Subcutaneous abdominal adipose tissue (tissue), 5 donors: ENCODE data around the gene MRPL12.

Experiments used
- H3K27ac ChIP-seq: one replicate; pipeline ENCODE4 v1.7.0; 2013; ENCODE audit warnings: low read depth, mild to moderate bottlenecking, inconsistent platforms, low read length, moderate library complexity
- H3K27me3 ChIP-seq, 5 donors: one replicate each; pipeline ENCODE4 v1.7.0; 2013; ENCODE audit warnings: low read length in 5 of 5, inconsistent platforms in 1 of 5; ENCODE audit not compliant: control insufficient read depth in 5 of 5, insufficient read depth in 4 of 5
- H3K36me3 ChIP-seq, 5 donors: one replicate each; pipeline ENCODE4 v1.7.0; 2013; ENCODE audit warnings: low read length in 5 of 5; ENCODE audit not compliant: control insufficient read depth in 5 of 5, insufficient read depth in 5 of 5
- H3K4me1 ChIP-seq, 5 donors: one replicate each; pipeline ENCODE4 v1.7.0; 2013; ENCODE audit warnings: low read length in 5 of 5, mild to moderate bottlenecking in 3 of 5, moderate library complexity in 1 of 5; ENCODE audit not compliant: control insufficient read depth in 5 of 5, insufficient read depth in 5 of 5
- H3K4me3 ChIP-seq, 5 donors: one replicate each; pipeline ENCODE4 v1.7.0; 2013; ENCODE audit warnings: low read length in 5 of 5, low read depth in 1 of 5
- H3K9ac ChIP-seq, 5 donors: one replicate each; pipeline ENCODE4 v1.7.0; 2013; ENCODE audit warnings: low read length in 5 of 5, mild to moderate bottlenecking in 4 of 5, moderate library complexity in 3 of 5
- H3K9me3 ChIP-seq, 5 donors: one replicate each; pipeline ENCODE4 v1.7.0; 2013; ENCODE audit warnings: low read length in 5 of 5; ENCODE audit not compliant: control insufficient read depth in 5 of 5
- donor health status: healthy.
- donor health status: healthy.
- donor health status: healthy.
- donor health status: healthy.
- donor health status: healthy.

Gene MRPL12

DNA sequence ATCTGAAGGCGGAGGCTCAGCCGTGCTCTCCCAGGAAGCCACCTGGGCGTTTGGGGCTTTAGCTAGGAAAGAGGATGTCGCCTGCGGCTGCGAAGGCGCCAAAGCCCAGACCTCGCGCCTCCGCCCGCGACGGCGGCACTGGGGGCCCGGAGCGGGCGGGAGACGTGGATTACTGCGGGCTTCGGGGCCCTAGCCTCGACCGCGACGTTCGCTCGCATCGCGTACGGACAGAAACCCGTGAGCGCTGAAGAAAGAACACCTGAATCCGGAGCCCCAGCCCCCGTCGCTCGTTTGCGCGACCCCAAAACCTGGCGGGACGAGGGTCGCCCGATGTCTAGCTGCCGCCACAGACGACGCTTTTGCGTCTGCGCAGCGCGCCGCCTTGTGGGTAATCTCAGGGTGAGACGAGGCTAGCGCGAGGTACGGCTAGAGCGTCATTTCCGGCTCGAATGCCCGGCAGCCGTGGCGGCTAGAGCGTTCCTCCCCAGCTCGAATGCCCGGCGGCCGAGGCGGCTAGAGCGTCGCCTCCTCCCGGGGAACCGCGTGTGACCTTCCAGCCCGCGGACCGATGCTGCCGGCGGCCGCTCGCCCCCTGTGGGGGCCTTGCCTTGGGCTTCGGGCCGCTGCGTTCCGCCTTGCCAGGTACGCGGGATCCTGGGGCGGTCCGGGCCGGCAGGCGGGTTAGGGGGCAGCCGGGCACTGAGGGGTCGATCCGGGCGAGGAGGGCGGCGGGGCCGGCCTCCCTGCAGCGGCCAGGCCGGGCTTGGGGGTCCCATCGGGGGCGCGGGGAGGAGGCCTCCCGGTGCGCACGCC lies at the start of gene MRPL12:
MRPL12 (plus strand) TSS at position 434 of the 813 bp plus-strand sequence; CDS start at position 569, 135 bp downstream.
- Histone ChIP-seq H3K9me3 (no peaks in the 10 kb centered on the region), H3K36me3 (peaks cover 0 to 61% (median 52%) of the 10 kb centered on the region in 5 donors), H3K9ac (peak within 1 kb of the TSS; percentile 95 to 100 (median 98)), H3K4me1 (peaks cover 4 to 44% (median 36%) of the 10 kb centered on the region in 5 donors), H3K27me3 (no peaks in the 10 kb centered on the region), H3K27ac (peak within 1 kb of the TSS; percentile 93), H3K4me3 (peak within 1 kb of the TSS; percentile 86 to 96 (median 93))

DNA sequence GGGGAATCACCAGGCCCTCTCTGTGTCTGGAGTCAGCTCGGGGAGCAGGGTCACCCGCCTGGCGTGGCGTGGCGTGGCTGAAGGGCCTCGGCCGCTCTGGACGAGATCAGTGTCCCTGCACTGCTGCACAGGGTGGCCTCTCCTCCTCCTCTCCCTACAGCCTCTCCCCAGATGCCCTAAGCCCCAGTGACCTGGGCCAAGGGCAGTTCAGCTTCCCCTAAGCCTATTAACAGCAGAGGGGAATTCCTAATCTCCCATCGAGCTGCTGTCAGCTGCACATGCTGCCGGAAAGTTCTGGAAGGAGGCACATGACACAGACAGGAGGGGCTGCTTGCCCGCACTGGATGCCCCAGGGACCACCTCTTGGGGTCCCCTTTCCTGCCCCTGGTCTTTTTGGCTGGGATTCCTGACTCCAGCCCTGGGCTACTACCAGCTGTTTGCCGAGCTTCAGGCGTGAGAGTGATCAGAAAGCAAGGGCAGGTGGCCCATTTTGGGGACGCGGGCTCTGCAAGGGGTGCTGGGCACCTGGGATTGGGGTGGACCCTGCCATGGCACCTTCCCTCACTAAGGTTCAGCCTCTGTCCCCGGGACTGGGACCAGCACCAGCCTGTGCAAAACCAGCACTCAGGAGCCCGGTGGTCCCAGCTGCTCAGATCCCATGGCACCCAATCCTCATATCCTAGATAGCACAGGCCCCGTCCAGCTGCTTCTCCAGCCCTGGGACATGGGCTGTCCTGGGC lies 47.6 kb upstream of the MRPL12 start:
- no peaks in the 10 kb centered on the region for H3K9me3 ChIP-seq
- no peak overlapping the region for H3K4me3 ChIP-seq
- H3K9ac ChIP-seq, result peak overlapping the region in 1 of 5 donors; percentile 13
- H3K27ac ChIP-seq, result no peak overlapping the region
- H3K27me3 ChIP-seq, result peaks cover 0 to 14% (median 3%) of the 10 kb centered on the region in 5 donors
- no peaks in the 10 kb centered on the region for H3K36me3 ChIP-seq
- H3K4me1 ChIP-seq, result peaks cover 0 to 37% (median 29%) of the 10 kb centered on the region in 5 donors

DNA sequence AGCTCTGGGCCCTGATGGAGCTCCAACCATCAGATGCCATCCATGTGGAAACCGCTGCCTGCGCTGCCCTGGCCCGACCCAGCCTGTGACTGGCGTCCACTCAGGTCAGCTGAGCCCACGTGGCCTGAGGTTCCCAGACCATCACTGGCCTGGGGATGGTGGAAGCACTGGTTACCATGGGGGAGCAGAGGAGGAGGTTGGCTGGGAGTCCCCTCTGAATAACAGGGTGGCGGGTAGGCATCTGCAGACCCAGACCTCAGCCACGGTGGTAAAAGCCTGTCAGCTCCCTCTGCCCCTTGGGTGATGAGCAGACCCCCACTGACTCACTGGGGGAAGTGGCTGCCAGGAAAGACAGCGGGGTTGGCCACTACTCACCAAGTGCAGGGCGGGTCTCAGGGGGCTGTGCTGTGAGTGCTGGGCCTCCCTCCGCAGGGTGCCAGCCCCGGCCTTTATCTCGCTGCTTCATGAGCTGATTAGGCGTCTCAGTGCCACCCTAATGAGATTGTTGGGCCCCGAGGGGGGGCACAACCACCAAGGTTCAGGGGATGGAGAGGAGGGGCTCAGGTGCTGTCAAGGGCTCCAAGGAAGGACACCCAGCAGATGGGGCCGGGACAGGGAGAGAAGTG lies 46.9 kb upstream of the MRPL12 start, which contains the start of gene PDE6G:
PDE6G (minus strand) TSS at position 425 of the 626 bp plus-strand sequence. CDS start 3,237 bp downstream, outside the sequence.
- peaks cover 0 to 37% (median 29%) of the 10 kb centered on the region in 5 donors for H3K4me1 ChIP-seq
- H3K27me3 ChIP-seq, result peaks cover 0 to 7% (median under 1%) of the 10 kb centered on the region in 5 donors
- no peak within 1 kb of the TSS for H3K27ac ChIP-seq
- H3K4me3 ChIP-seq, result no peak within 1 kb of the TSS
- H3K36me3 ChIP-seq, result no peaks in the 10 kb centered on the region
- no peaks in the 10 kb centered on the region for H3K9me3 ChIP-seq
- peak within 1 kb of the TSS in 1 of 5 donors; percentile 13 for H3K9ac ChIP-seq

DNA sequence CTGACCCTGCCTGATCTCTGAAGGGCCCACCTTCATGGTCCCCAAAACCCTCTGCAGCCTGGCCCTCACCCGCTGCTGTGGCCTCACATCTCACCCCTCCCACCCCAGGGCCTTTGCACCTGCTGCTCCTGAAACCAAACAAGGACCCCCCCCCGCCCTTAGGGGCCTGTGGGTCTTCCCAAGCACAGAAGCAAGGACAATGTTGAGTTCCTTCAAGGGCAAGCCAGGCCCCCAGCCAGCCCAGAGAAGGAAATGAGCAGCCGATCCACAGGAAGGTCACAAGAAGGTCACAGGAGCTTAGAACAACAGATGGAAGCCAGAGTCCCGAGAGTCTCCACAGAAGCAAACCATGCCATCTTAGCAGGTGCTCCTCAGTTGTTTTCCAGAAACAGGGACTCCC lies 46.3 kb upstream of the MRPL12 start:
- no peak overlapping the region for H3K4me3 ChIP-seq
- no peak overlapping the region for H3K9ac ChIP-seq
- peaks cover 0 to 37% (median 29%) of the 10 kb centered on the region in 5 donors for H3K4me1 ChIP-seq

DNA sequence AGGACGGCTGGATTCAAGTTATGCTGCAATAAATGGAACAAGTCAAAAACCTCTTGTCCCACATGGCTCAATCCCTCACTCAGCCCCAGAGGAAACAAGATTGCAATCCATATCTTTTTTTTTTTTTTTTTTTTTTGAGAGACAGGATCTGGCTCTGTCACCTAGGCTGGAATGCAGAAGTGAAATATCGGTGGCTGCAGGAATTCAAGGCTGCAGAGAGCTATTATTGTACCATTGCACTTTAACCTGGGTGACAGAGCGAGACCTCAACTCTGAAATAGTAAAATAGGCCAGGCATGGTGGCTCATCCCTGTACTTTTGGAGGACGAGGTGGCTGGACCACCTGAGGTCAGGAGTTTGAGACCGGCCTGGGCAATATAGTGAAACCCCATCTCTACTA lies 44.1 kb upstream of the MRPL12 start:
- Histone ChIP-seq H3K4me1 (peaks cover 0 to 39% (median 28%) of the 10 kb centered on the region in 5 donors), H3K27ac (no peak overlapping the region), H3K9me3 (no peaks in the 10 kb centered on the region), H3K4me3 (no peak overlapping the region), H3K9ac (no peak overlapping the region), H3K27me3 (no peaks in the 10 kb centered on the region), H3K36me3 (no peaks in the 10 kb centered on the region)

More for the DNA sequence above, 46.3 kb upstream of the MRPL12 start:
- no peaks in the 10 kb centered on the region for H3K36me3 ChIP-seq
- no peaks in the 10 kb centered on the region for H3K9me3 ChIP-seq
- H3K27ac ChIP-seq, result no peak overlapping the region
- H3K27me3 ChIP-seq, result peaks cover 0 to 1% (median 0%) of the 10 kb centered on the region in 5 donors

GRCh38 chr17:81660441-81660840 lies 42.7 kb upstream of the MRPL12 start:
- no peak overlapping the region for H3K4me3 ChIP-seq
- no peaks in the 10 kb centered on the region for H3K9me3 ChIP-seq
- H3K27me3 ChIP-seq, result no peaks in the 10 kb centered on the region
- H3K9ac ChIP-seq, result no peak overlapping the region
- H3K27ac ChIP-seq, result no peak overlapping the region
- H3K36me3 ChIP-seq, result peaks cover 0 to 7% (median 3%) of the 10 kb centered on the region in 5 donors
- H3K4me1 ChIP-seq, result peaks cover 0 to 42% (median 36%) of the 10 kb centered on the region in 5 donors

DNA sequence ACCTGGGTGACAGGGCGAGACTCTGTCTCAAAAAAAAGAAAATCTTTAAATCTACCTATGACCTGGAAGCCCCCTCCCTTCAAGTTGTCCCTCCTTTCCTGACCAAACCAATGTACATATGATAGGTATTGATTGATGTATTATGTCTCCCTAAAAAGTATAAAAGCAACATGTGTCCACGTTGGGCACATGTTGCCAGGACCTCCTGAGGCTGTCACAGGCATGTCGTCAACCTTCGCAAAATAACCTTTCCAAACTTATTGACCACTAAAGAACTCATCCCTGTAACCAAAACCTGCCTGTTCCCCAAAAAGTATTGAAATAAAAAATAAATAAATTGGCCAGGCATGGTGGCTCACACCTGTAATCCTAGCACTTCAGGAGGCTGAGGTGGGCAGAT lies 41.2 kb upstream of the MRPL12 start:
- no peaks in the 10 kb centered on the region for H3K27me3 ChIP-seq
- peaks cover 3 to 42% (median 33%) of the 10 kb centered on the region in 5 donors for H3K4me1 ChIP-seq
- no peak overlapping the region for H3K4me3 ChIP-seq
- H3K9me3 ChIP-seq, result no peaks in the 10 kb centered on the region
- no peak overlapping the region for H3K9ac ChIP-seq
- H3K36me3 ChIP-seq, result peaks cover 0 to 7% (median 3%) of the 10 kb centered on the region in 5 donors
- H3K27ac ChIP-seq, result no peak overlapping the region

DNA sequence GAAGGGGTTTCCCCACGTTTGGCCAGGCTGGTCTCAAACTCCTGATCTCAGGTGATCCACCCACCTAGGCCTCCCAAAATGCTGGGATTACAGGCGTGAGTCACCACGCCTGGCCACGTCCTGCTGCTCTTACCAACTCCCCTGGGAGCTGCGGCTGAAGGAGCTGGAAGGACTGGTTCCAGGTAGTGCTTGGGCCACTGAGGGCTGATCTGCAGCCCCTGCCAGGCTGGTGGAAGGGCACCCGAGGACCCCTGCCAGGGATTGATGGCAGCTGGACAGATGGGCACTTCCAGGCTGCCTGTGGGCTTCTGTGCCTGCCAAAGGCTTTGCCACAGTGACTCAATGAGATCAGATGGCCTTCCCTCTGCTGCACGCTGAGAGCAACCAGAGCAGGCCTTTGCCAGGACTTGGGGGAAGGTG lies 39.1 kb upstream of the MRPL12 start:
- peak overlapping the region in 1 of 5 donors; percentile 30 for H3K9ac ChIP-seq
- H3K4me1 ChIP-seq, result peaks cover 3 to 44% (median 42%) of the 10 kb centered on the region in 5 donors
- peak overlapping the region; percentile 46 for H3K27ac ChIP-seq
- H3K9me3 ChIP-seq, result no peaks in the 10 kb centered on the region
- H3K36me3 ChIP-seq, result peaks cover 0 to 10% (median 4%) of the 10 kb centered on the region in 5 donors
- H3K27me3 ChIP-seq, result no peaks in the 10 kb centered on the region
- H3K4me3 ChIP-seq, result no peak overlapping the region

- peak overlapping the region; percentile 81 for H3K27ac ChIP-seq
These were observed 37.7 kb upstream of the MRPL12 start for GRCh38 chr17:81665205-81666091.

More at GRCh38 chr17:81665205-81666091, 37.7 kb upstream of the MRPL12 start:
- no peaks in the 10 kb centered on the region for H3K9me3 ChIP-seq
- H3K9ac ChIP-seq, result peak overlapping the region; percentile 63 to 97 (median 91)
- H3K4me1 ChIP-seq, result peaks cover 3 to 39% (median 33%) of the 10 kb centered on the region in 5 donors
- H3K36me3 ChIP-seq, result peaks cover 0 to 23% (median 13%) of the 10 kb centered on the region in 5 donors
- H3K27me3 ChIP-seq, result no peaks in the 10 kb centered on the region
- peak overlapping the region; percentile 76 to 90 (median 86) for H3K4me3 ChIP-seq
